Measurements from ENCODE around the gene MAP6. TPM values are rescaled to one million over a fixed set of nuclear protein-coding genes. Genes with fewer than 3 reads are reported as not detected.

MAP6 gene
- total RNA-seq, 1 experiment from 2014 or later, result not detected

DNA sequence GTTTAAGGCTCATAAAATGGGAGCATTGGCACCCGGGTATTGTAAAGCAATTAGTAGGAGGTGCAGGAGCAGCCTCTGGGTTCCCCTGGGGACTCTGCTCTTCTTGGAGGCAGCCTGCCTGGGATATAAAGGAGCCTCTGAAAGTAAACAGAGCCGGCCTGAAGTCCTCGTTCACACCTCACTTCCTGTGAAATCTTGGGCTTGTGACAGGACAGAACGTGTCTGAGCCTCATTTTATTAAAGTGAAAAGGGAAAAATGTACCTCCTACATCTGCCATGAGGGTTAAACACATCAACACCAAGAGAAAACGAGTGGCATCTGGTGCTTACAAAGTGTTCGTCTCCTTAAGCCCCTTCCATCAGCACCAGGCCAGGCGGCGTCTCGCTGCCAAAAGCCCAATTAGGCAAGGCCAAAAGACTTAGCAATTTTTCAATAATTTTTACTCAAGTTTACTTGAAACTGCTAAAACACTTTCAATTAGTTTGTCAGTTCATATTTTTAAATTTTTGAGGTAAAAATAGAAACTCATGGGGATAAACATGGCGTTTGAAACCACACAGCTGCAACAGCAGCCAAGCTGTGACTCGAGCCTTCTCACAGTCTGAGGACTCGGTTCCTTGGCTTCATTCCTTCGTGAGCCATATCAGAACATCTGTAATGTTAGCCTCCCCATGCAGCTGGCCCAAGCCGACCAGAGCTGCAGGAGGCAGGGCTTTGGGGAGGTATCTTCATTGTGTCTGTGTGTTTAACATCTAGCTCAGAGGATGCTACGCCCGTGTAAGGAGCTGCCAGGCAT is 33.6 kb downstream of the MAP6 start:
- ChIA-PET CTCF (no interaction called here), POLR2A (ENCODE audit: unreplicated experiment) (no interaction called here)
- Histone ChIP-seq H3K36me3 (ENCODE audit: low read depth) (no peaks in the 10 kb centered on the region), H3K9me3 (ENCODE audit: insufficient read depth, low read depth) (no peaks in the 10 kb centered on the region), H3K4me3 (no peak overlapping the region), H3K27ac (no peak overlapping the region), H3K4me2 (no peak overlapping the region), H3F3A (ENCODE audit: insufficient read depth, low read depth) (no peaks in the 10 kb centered on the region), H3K79me2 (ENCODE audit: low read depth) (no peaks in the 10 kb centered on the region), H4K20me1 (ENCODE audit: insufficient read depth) (no peaks in the 10 kb centered on the region), H3K27me3 (ENCODE audit: insufficient read depth, low read depth) (no peaks in the 10 kb centered on the region), H3K9me2 (ENCODE audit: insufficient read depth) (no peaks in the 10 kb centered on the region), H3K4me1 (replicated peaks; ENCODE audit: insufficient read depth) (no peaks in the 10 kb centered on the region), H2AFZ (no peak overlapping the region)
- TF ChIP-seq, protein P1, sequence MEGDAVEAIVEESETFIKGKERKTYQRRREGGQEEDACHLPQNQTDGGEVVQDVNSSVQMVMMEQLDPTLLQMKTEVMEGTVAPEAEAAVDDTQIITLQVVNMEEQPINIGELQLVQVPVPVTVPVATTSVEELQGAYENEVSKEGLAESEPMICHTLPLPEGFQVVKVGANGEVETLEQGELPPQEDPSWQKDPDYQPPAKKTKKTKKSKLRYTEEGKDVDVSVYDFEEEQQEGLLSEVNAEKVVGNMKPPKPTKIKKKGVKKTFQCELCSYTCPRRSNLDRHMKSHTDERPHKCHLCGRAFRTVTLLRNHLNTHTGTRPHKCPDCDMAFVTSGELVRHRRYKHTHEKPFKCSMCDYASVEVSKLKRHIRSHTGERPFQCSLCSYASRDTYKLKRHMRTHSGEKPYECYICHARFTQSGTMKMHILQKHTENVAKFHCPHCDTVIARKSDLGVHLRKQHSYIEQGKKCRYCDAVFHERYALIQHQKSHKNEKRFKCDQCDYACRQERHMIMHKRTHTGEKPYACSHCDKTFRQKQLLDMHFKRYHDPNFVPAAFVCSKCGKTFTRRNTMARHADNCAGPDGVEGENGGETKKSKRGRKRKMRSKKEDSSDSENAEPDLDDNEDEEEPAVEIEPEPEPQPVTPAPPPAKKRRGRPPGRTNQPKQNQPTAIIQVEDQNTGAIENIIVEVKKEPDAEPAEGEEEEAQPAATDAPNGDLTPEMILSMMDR (conservative IDR thresholded peaks at IDR 0.05), result no peak
- no peak for TF ChIP-seq EZH2 (IDR thresholded peaks at IDR 0.05; ENCODE audit: low read depth)
- no peak for DNase-seq
- intact Hi-C loops (cut with micrococcal nuclease; ENCODE audit: unreplicated experiment), result no loop called here
- no TSS peak for BruUV-seq (replicated peaks)

DNA sequence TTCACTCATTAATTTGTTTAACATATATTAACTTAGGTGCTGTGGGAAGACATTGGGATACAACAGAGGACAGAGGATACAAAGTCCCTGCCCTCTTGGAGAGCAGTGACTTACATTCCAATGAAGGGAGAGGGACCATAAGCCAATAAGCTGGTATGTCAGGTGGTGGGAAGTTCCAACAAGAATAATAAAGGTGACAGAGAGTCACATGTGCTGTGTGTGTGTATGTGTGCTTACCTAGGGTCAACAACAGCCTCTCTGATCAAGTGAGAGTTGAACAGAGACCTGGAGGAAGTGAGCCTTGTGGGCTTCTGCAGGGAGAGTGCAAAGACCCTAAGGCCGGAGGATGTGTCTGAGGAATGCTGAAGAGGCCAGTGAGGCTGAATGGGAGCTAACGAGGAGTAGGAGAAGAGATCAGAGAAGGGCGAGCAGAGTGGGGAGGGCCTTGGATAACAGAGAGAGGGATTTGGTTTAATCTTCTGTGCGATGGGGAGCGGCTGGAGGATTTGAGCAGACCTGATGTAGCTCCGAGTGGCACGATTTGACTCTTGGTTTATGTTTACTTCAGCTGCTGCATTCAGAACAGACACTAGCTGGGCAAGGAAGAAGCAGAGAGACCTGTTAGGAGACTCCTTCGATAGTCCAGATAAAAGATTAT is 35.3 kb downstream of the MAP6 start:
- no peaks in the 10 kb centered on the region for H3K27me3 ChIP-seq (ENCODE audit: insufficient read depth, low read depth)
- no peaks in the 10 kb centered on the region for H4K20me1 ChIP-seq (ENCODE audit: insufficient read depth)
- TF ChIP-seq EZH2 (IDR thresholded peaks at IDR 0.05; ENCODE audit: low read depth), result no peak
- TF ChIP-seq, protein P1 (conservative IDR thresholded peaks at IDR 0.05), result no peak
- no peak overlapping the region for H3K27ac ChIP-seq
- no peaks in the 10 kb centered on the region for H3K79me2 ChIP-seq (ENCODE audit: low read depth)
- intact Hi-C loops (cut with micrococcal nuclease; ENCODE audit: unreplicated experiment), result no loop called here
- no peaks in the 10 kb centered on the region for H3K9me3 ChIP-seq (ENCODE audit: insufficient read depth, low read depth)
- no TSS peak for BruUV-seq (replicated peaks)
- H3K9me2 ChIP-seq (ENCODE audit: insufficient read depth), result no peaks in the 10 kb centered on the region
- no peaks in the 10 kb centered on the region for H3K36me3 ChIP-seq (ENCODE audit: low read depth)
- no peaks in the 10 kb centered on the region for H3K4me1 ChIP-seq (replicated peaks; ENCODE audit: insufficient read depth)
- H3K4me3 ChIP-seq, result no peak overlapping the region
- H3F3A ChIP-seq (ENCODE audit: insufficient read depth, low read depth), result no peaks in the 10 kb centered on the region
- no peak for DNase-seq
- POLR2A ChIA-PET (ENCODE audit: unreplicated experiment), result interaction anchor here (0.6 kb wide), 1 partner anchor 1709 kb away, joined by 6 read pairs; no protein-coding TSS in a partner anchor
- H2AFZ ChIP-seq, result peak overlapping the region; percentile 73
- no peak overlapping the region for H3K4me2 ChIP-seq
- CTCF ChIA-PET, result no interaction called here

DNA sequence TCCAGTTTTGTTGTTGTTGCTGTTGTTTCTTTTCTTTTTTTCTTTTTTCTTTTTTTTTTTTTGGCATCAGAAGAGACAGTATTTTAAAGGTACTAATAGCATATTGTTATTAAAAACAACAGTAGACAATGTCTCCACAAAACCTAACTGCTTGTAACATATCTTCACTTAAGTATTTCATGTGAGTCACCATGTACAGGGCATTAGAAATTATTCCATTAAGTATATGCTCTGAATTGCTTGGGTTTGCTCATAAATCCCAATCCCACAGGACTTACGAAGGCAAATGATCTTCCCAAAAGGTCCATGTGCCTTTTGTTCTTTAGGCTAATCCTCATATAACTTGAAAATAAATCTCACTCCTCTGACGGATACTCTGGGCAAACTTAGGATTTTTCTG is 35.9 kb downstream of the MAP6 start:
- ChIA-PET POLR2A (ENCODE audit: unreplicated experiment) (no interaction called here), CTCF (interaction anchor here (0.6 kb wide), 1 partner anchor 359 kb away, joined by 10 read pairs; no protein-coding TSS in a partner anchor)
- Histone ChIP-seq H3K36me3 (ENCODE audit: low read depth) (no peaks in the 10 kb centered on the region), H2AFZ (no peak overlapping the region), H3K4me1 (replicated peaks; ENCODE audit: insufficient read depth) (no peaks in the 10 kb centered on the region), H3K27me3 (ENCODE audit: insufficient read depth, low read depth) (no peaks in the 10 kb centered on the region), H3K9me3 (ENCODE audit: insufficient read depth, low read depth) (no peaks in the 10 kb centered on the region), H3K79me2 (ENCODE audit: low read depth) (no peaks in the 10 kb centered on the region), H3F3A (ENCODE audit: insufficient read depth, low read depth) (no peaks in the 10 kb centered on the region), H3K27ac (no peak overlapping the region), H4K20me1 (ENCODE audit: insufficient read depth) (no peaks in the 10 kb centered on the region), H3K9me2 (ENCODE audit: insufficient read depth) (no peaks in the 10 kb centered on the region), H3K4me2 (no peak overlapping the region), H3K4me3 (no peak overlapping the region)
- intact Hi-C loops (cut with micrococcal nuclease; ENCODE audit: unreplicated experiment), result no loop called here
- BruUV-seq (replicated peaks), result no TSS peak
- DNase-seq, result no peak
- TF ChIP-seq, protein P1 (conservative IDR thresholded peaks at IDR 0.05), result no peak
- TF ChIP-seq EZH2 (IDR thresholded peaks at IDR 0.05; ENCODE audit: low read depth), result no peak

Measured in PC-9 (cell line).